HG02884 (cell line): ENCODE results near the gene BPI.
"Not testable (repeated sequence)": the region's sequence is repeated elsewhere in the genome, so short reads cannot be mapped to it uniquely, and the experiment has no call there.

Source experiments
- ATAC-seq: cut with Tn5 transposase; IDR thresholded peaks from one replicate; pipeline ENCODE4 v1.9.1; 2021; ENCODE audit warnings: mild to moderate bottlenecking, moderate library complexity; ENCODE audit not compliant: unreplicated experiment

Gene BPI

DNA sequence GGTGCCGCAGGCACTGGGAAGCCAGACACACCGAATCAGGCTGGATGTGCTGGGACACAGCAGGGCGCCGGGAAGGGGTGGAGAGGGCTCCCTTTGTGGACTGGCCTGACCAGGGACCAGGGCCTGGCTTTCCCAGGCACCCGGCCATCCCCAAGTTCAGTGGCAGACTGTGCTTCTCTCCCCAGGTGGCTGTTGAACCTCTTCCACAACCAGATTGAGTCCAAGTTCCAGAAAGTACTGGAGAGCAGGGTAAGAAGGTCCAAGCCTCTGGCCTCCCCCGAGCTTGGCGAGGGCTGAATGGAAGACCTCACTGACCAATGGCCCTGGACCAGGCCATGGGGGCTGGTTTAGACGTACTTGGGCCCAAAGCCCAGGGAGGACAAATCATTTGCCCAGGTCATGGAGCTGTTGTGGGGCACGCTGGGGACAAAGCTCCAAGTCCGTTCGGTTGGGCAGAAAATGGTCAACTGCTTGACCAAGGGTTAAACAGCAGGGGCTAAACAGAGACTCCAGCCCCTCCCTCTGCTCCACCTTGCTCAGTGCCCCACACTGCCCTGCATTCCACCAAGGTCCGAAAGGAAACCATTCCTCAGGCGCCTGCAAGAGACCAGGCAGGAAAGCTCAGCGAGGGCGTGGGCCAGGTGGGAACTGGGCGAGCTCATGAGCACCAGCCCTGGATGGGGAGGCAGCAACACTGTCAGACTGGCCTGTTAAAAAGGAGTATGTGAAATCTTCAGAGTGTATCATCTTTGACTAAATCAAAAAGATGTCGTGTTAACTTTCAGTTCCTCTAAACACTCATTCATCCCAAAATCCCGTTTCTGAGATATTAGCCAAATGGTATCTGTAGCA lies 51.4 kb downstream of the BPI start:
- ATAC-seq = no peak

DNA sequence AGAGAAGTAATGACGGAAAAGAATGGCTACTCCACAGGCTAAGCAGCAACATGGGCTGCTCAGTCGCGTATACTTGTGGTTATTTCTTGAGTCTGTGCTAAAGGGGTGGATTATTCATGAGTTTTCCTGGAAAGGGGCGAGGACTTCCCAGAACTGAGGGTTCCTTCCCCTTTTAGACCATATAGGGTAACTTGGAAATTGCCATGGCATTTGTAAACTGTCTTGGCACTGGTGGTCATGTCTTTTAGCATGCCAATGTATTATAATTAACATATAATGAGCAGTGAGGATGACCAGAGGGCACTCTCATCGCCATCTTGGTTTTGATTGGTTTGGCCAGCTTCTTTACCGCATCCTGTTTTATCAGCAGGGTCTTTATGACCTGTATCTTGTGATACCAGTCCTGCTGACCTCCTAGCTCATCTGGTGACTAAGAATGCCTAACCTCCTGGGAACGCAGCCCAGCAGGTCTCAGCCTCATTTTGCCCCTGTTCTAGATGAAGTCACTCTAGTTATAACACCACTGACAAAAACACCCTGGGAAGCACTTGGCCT lies 53.8 kb downstream of the BPI start:
- ATAC-seq = no peak

DNA sequence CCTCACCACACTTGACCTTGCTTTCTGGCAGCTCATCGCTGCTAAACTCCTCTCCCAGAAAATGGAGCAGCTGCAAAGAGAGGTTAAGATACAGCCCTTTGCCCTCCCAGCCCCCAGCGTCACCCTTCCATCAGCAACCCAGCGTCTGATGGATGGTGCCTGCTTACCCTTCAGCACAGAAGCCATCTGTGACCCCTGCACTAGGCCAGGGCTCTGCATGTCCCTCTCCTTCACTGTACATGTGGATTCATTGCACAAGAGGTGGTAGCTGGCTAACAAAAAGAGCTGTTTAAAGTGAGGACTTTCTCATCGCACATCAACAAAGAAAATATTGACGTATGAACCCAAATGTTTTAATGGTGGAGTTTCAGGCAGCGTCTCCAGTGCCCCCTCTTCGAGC lies 54.6 kb downstream of the BPI start:
- ATAC-seq = no peak

DNA sequence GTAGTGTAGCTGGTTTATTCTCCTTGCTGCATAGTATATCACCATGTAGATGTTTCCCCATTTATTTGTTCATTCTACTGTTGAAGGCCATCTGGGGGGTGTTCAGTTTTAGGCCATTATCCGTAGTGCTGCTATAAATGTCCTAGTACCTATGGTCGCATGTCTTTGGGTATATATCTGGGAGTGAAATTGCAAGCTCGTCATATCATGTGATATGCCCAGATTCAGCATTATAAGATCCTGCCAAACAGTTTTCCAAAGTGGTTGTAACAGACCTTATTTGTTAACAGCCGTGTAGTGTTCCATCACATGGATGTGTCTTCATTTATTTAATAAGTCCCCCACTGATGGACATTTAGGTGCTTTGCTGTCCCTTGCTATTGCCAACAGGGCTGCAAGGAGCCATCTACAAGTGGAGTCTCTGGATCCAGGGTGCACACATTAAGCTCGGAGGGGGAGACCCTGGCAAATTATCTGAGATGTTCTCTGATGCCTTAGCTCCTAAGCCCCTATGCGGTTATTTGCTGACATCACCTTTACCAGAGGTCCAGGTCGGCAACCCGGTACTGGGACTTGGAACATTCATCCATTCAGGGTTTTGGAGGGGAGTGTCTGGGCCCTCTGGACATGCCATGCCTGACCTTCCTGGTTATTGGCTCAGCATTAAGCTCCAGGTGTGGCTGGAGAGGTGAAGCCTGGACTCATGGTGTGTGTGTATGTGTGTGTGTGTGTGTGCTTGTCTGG lies 59.2 kb downstream of the BPI start:
- no peak for ATAC-seq

DNA sequence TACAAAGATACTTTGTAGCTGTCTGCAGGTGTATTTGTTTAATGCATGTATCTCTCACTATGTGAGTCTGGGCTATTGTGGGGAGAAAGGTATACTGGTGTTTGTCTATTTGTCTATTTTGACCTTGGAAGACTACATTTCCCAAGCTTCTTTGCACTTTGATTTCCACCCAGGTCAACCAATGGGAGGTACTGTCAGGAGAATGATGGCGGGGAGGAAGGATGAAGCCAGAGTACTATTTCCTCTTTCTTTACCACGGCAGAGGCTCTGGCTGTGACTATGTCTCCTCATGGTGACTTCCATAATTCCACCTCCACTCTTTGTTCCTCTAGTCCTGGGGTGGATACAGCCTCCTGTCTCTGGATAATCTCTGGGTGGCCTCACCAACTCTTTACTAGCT lies 65.4 kb downstream of the BPI start:
- ATAC-seq = no peak

DNA sequence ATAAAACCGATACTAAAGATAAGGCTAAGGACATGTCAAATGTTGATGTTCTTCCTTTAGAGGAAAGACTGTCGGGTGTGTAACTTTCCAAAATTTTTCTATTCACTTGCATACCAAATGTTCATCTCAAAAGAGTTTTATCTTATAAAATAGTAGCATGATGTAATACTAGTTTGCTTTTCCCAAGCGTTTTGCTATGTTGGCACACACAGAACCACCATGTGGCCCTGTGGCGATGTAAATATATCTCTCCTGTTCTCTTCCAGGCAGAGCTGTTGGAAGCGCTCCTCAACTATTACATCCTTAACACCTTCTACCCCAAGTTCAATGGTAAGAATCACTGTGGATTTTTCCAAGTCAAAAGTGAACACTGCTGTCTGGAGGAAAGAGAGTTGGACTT lies 68.8 kb downstream of the BPI start:
- ATAC-seq = no peak

DNA sequence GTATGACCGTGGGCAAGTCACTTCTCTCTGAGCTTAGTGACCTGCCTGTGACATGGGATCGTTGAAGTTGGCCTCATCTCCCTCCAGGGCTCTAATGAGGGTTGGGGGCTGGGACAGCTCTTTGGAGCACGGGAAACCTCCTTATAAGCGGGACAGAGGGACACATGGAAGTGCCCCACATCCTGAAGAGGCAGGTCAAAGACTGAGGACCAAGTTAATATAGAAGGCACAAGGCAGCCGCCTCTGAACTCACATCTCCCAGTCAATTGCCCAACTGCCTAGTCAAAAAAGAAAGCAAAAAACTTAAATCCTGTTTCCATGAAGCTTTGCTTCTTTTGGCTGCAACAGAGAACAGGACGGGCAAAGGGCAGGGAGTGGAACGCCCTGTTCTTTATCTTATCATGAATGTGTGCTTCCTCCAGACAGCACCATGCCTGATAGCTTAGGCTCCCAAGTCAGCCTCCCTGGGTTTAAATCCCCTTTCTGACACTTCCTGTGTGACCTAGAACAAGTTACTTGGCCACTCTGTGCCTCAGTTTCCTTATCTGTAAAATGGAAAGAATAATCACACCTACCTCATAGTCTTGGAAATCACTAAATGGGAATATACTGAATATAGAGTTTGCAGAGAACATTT lies 69.4 kb downstream of the BPI start:
- no peak for ATAC-seq

DNA sequence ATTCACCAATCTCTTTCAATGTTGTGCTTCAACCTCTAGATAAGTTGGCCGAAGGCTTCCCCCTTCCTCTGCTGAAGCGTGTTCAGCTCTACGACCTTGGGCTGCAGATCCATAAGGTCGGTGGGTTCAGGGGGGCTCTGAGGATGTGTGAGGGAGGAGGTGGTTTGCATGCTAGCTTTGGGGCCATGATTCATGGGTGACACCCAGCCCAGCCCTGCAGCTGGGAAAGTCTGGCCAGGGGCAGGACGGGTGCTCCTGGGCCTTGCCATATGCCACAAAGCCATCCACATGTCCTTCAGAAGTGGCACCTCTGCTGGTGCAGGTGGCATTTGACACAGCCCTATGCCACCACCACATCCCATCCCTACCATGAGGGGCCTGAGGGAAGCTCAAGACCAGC lies 69.9 kb downstream of the BPI start:
- no peak for ATAC-seq

DNA sequence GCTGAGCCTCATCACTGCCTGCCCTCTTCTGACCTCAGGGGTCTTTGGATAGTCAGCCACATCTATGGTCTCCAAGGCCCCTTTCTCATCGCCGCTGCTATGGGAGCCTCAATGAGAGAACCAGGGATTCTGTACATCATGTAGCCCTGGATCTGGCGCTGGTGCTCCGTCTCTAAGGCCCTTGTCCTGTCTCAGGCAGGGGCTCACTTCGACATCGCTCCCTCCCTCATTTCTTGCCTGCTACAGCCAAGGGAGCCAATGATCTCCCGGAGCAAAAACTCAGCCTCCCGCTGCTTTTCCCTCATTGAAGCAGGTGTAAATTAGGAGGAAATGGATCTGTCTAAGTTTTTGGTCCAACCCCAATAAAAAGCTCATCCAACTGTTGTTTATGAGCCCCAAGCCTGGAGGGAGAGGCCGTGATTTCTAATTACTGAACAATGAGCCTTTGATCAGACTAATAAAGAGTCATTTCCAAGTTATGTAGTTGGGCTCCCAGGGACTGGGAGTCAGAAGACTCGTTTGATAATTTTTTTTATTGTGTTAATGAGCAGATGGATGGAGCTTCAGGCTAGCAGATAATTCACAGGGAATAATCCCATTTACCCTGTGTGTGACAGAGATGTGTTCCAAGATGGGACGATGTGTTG lies 73.2 kb downstream of the BPI start:
- ATAC-seq = no peak

DNA sequence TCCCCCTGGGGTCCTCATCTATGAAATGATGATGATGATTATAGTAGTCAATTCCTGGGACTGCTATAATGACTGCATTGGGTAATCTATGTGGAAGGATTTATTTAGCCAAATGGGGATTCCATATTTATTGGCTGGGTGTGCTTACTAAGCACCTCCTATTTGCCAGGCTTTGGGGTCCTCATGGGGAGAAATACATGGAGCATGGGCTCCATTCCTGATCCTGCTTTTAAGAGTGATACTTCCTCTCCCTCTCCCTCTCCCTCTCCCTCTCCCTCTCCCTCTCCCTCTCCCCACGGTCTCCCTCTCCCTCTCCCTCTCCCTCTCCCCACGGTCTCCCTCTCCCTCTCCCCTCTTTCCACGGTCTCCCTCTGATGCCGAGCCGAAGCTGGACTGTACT lies 73.9 kb downstream of the BPI start:
- ATAC-seq = not testable (repeated sequence)

DNA sequence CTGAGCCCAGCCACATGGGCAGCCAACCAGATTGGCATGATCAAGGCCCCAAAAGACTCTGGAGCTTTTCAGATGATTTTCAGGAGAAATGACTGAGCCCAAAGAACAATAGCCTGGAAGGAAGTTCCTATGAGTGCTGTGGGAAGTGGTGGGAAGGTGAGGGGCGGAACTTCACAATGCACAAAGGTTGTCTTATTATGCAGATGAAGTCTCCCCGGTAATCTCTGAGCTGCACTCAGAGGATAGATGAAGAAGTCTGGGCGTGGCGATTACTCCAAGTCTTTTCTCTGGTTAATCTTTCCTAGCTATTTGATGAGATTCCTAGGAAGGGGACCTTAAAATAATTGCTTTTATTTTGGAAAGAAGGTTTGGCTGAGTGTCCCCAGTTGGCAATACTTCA lies 79.2 kb downstream of the BPI start:
- no peak for ATAC-seq

DNA sequence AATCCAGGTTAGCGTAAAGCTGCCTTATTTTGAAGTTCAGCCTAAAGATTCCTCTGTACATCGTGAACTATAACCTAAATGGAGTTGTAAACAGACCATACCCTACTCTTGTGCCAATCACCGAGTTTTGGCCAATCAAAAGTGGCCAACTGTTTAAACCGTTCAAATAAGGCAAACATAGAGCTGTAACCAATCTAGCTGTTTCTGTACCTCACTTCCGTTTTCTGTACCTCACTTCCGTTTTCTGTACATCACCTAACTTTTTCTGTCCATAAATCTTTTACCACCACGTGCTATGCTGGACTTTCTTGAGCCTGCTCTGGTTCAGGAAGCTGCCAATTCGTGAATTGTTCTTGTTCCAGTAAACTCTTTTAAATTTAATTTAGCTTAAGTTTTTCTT lies 82.0 kb downstream of the BPI start:
- ATAC-seq = no peak

DNA sequence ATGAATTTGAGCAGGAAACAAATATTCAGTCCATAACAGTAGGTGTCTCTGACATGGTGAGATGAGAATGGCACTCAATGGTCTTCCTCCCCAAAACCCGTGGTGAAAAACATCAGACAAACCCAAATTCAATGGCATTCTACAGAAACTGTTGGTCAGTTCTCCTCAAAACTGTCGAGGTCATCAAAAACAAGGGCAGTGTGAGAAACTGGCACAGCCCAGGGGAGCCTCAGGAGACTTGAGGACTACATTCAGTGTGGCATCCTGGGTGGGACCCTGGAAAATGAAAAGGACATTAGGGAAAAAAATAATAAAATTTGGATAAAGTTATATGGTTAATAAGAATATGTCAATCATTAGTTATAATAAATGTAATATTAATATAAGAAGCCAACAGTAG lies 82.9 kb downstream of the BPI start:
- ATAC-seq = no peak
